ENCODE results near the gene KRT6A.

Gene KRT6A

DNA sequence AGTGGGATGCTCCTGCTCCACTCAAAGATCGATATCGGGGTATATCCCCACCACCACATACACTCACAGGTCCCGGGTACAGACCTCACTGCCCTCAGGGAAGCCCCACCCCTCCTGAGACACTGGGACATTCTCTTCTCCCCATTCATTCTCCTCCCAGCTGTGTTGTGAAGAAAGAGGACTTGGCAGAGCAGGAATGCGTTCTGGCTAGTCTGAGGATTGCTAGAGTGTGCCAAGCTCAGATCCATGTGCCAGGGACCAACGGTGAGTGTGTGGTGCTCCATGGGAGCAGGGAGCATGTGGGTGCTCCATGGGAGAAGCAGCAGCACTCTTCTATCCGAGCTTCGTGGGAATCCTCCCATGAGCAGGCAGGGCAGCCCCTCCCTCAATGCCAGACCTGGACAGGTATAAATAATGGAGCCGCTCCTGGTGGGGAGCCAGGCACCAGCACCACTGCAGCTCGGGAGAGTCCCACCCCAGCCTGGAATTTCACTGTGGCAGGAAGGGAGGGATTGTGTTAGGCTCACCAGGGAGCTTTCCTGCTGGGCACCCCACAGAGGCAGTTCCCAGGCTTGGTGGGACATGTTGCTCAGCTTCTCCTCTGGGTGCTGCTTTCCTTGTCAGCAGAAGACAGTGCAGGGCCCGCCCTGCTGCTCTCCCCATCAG, 29.4 kb upstream of the KRT6A start:
- TF ChIP-seq TEAD4 (IDR thresholded peaks at IDR 0.05) (peak; percentile 98), FOXM1 (IDR thresholded peaks at IDR 0.05; ENCODE audit: borderline replicate concordance, low read depth) (peak; percentile 97), TAF1 (IDR thresholded peaks at IDR 0.05; ENCODE audit: low read depth) (peak; percentile 41; the same call in 1 of the 2 replicates), EGR1 (IDR thresholded peaks at IDR 0.05) (no peak), NFIC (IDR thresholded peaks at IDR 0.05) (peak; percentile 97), CEBPB (IDR thresholded peaks at IDR 0.05) (peak; percentile 72; the same call in 1 of the 2 replicates), CREB1 (IDR thresholded peaks at IDR 0.05; ENCODE audit: low read depth) (no peak), ZBTB7A (IDR thresholded peaks at IDR 0.05; ENCODE audit: low read depth) (peak; percentile 93), YY1 (IDR thresholded peaks at IDR 0.05; ENCODE audit: low read depth) (peak; percentile 81), EP300 (IDR thresholded peaks at IDR 0.05; ENCODE audit: borderline replicate concordance) (peak; percentile 99), RAD21 (IDR thresholded peaks at IDR 0.05; ENCODE audit: low read depth) (peak; percentile 41), TCF12 (IDR thresholded peaks at IDR 0.05; ENCODE audit: low read depth) (peak; percentile 99)
- TF ChIP-seq, protein P1, sequence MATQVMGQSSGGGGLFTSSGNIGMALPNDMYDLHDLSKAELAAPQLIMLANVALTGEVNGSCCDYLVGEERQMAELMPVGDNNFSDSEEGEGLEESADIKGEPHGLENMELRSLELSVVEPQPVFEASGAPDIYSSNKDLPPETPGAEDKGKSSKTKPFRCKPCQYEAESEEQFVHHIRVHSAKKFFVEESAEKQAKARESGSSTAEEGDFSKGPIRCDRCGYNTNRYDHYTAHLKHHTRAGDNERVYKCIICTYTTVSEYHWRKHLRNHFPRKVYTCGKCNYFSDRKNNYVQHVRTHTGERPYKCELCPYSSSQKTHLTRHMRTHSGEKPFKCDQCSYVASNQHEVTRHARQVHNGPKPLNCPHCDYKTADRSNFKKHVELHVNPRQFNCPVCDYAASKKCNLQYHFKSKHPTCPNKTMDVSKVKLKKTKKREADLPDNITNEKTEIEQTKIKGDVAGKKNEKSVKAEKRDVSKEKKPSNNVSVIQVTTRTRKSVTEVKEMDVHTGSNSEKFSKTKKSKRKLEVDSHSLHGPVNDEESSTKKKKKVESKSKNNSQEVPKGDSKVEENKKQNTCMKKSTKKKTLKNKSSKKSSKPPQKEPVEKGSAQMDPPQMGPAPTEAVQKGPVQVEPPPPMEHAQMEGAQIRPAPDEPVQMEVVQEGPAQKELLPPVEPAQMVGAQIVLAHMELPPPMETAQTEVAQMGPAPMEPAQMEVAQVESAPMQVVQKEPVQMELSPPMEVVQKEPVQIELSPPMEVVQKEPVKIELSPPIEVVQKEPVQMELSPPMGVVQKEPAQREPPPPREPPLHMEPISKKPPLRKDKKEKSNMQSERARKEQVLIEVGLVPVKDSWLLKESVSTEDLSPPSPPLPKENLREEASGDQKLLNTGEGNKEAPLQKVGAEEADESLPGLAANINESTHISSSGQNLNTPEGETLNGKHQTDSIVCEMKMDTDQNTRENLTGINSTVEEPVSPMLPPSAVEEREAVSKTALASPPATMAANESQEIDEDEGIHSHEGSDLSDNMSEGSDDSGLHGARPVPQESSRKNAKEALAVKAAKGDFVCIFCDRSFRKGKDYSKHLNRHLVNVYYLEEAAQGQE (IDR thresholded peaks at IDR 0.05; ENCODE audit: low read depth) = no peak; the same call in 1 of the 2 replicates
- TF ChIP-seq, protein P2, sequence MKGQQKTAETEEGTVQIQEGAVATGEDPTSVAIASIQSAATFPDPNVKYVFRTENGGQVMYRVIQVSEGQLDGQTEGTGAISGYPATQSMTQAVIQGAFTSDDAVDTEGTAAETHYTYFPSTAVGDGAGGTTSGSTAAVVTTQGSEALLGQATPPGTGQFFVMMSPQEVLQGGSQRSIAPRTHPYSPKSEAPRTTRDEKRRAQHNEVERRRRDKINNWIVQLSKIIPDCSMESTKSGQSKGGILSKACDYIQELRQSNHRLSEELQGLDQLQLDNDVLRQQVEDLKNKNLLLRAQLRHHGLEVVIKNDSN (IDR thresholded peaks at IDR 0.05) = no peak; the same call in 1 of the 2 replicates
- TF ChIP-seq, protein P3, sequence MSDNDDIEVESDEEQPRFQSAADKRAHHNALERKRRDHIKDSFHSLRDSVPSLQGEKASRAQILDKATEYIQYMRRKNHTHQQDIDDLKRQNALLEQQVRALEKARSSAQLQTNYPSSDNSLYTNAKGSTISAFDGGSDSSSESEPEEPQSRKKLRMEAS (IDR thresholded peaks at IDR 0.05) = peak; percentile 98

GRCh38 chr12:52521568-52522266, 28.7 kb upstream of the KRT6A start:
- TF ChIP-seq, protein P1 (IDR thresholded peaks at IDR 0.05; ENCODE audit: low read depth) = no peak
- TF ChIP-seq, protein P3 (IDR thresholded peaks at IDR 0.05) = no peak
- TF ChIP-seq CREB1 (IDR thresholded peaks at IDR 0.05; ENCODE audit: low read depth) (no peak), TCF12 (IDR thresholded peaks at IDR 0.05; ENCODE audit: low read depth) (0 out of 2 replicates have a peak, but pooled peaks have one; percentile 6), CEBPB (IDR thresholded peaks at IDR 0.05) (no peak), ZBTB7A (IDR thresholded peaks at IDR 0.05; ENCODE audit: low read depth) (no peak), EGR1 (IDR thresholded peaks at IDR 0.05) (no peak), FOXM1 (IDR thresholded peaks at IDR 0.05; ENCODE audit: borderline replicate concordance, low read depth) (no peak), EP300 (IDR thresholded peaks at IDR 0.05; ENCODE audit: borderline replicate concordance) (no peak), TAF1 (IDR thresholded peaks at IDR 0.05; ENCODE audit: low read depth) (no peak), NFIC (IDR thresholded peaks at IDR 0.05) (no peak; the same call in none of the 2 replicates), TEAD4 (IDR thresholded peaks at IDR 0.05) (peak; percentile 9; the same call in 1 of the 2 replicates), RAD21 (IDR thresholded peaks at IDR 0.05; ENCODE audit: low read depth) (no peak), YY1 (IDR thresholded peaks at IDR 0.05; ENCODE audit: low read depth) (no peak)
- TF ChIP-seq, protein P2 (IDR thresholded peaks at IDR 0.05) = no peak

DNA sequence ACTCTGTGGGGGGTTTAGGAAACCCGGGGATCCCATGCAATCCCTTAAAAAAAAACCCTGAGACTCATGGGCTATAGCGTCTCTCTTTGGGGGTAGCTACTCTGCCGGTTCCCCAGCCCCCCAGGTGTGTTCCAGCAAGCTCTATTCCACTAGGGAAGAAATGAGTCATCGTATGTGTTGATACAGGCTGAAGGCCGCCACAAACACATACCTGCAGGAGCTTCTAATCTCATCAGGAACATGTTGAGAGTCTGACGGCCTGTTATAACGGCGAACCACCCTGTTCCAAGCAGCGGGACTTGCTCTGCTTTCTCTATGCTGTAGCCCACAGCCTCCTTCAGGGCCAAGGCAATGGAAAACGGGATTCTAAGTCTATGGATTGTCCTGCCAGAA, 28.1 kb upstream of the KRT6A start:
- TF ChIP-seq EP300 (IDR thresholded peaks at IDR 0.05; ENCODE audit: borderline replicate concordance) (peak; percentile 47; the same call in 1 of the 2 replicates), ZBTB7A (IDR thresholded peaks at IDR 0.05; ENCODE audit: low read depth) (no peak), FOXM1 (IDR thresholded peaks at IDR 0.05; ENCODE audit: borderline replicate concordance, low read depth) (0 out of 2 replicates have a peak, but pooled peaks have one; percentile 31), RAD21 (IDR thresholded peaks at IDR 0.05; ENCODE audit: low read depth) (peak; percentile 13; the same call in 1 of the 2 replicates), NFIC (IDR thresholded peaks at IDR 0.05) (peak; percentile 51), TCF12 (IDR thresholded peaks at IDR 0.05; ENCODE audit: low read depth) (peak; percentile 73)

- 0 out of 2 replicates have a peak, but pooled peaks have one; percentile 17 for TF ChIP-seq ZBTB7A (IDR thresholded peaks at IDR 0.05; ENCODE audit: low read depth)
- 0 out of 2 replicates have a peak, but pooled peaks have one; percentile 5 for TF ChIP-seq YY1 (IDR thresholded peaks at IDR 0.05; ENCODE audit: low read depth)
- TF ChIP-seq EP300 (IDR thresholded peaks at IDR 0.05; ENCODE audit: borderline replicate concordance) = no peak
- peak; percentile 32; the same call in 1 of the 2 replicates for TF ChIP-seq TCF12 (IDR thresholded peaks at IDR 0.05; ENCODE audit: low read depth)
- no peak for TF ChIP-seq FOXM1 (IDR thresholded peaks at IDR 0.05; ENCODE audit: borderline replicate concordance, low read depth)
- TF ChIP-seq EGR1 (IDR thresholded peaks at IDR 0.05) = 0 out of 2 replicates have a peak, but pooled peaks have one; percentile 5
- TF ChIP-seq NFIC (IDR thresholded peaks at IDR 0.05) = no peak
Observed at GRCh38 chr12:52519826-52520662, 27.0 kb upstream of the KRT6A start, which contains the start of gene KRT5. Gene KRT5, minus strand, starts transcription at chr12:52520394. Its CDS starts 98 bp downstream, at chr12:52520296.
